HG03558 (cell line): Measurements from ENCODE around the gene WDR81.

Source experiments
- ATAC-seq: cut with Tn5 transposase; IDR thresholded peaks from one replicate; pipeline ENCODE4 v1.9.1; 2021; ENCODE audit warnings: moderate number of reproducible peaks; ENCODE audit not compliant: unreplicated experiment; ENCODE audit errors: extremely low read depth

Gene WDR81

GRCh38 chr17:1773696-1774181 is 49.2 kb downstream of the WDR81 start:
- no peak for ATAC-seq

- no peak for ATAC-seq
Observed at GRCh38 chr17:1774390-1775176, 50.1 kb downstream of the WDR81 start.

- no peak for ATAC-seq
Observed at GRCh38 chr17:1776328-1776727, 51.8 kb downstream of the WDR81 start.

- no peak for ATAC-seq
Observed at GRCh38 chr17:1776857-1777256, 52.4 kb downstream of the WDR81 start.

GRCh38 chr17:1779571-1780131 is 55.1 kb downstream of the WDR81 start:
- ATAC-seq = no peak

GRCh38 chr17:1782171-1782567 is 57.7 kb downstream of the WDR81 start:
- no peak for ATAC-seq

- no peak for ATAC-seq
Observed at GRCh38 chr17:1783271-1783670, 58.8 kb downstream of the WDR81 start.

GRCh38 chr17:1783834-1784611 is 59.5 kb downstream of the WDR81 start:
- ATAC-seq = no peak

GRCh38 chr17:1785930-1786329 is 61.4 kb downstream of the WDR81 start:
- no peak for ATAC-seq

- no peak for ATAC-seq
Observed at GRCh38 chr17:1786708-1787107, 62.2 kb downstream of the WDR81 start.

GRCh38 chr17:1787301-1787902 is 62.9 kb downstream of the WDR81 start:
- no peak for ATAC-seq
